ENCODE results near the gene WRNIP1. TPM values are rescaled to one million over a fixed set of nuclear protein-coding genes. Genes with fewer than 3 reads are reported as not detected.

WRNIP1 gene
- total and polyA plus RNA-seq, 9 of the 15 experiments (the other 6 are each of a cell fraction or from before 2014, with no cell fraction given), result 13.2 to 63.6 (median 48.6) TPM

- ChIA-PET POLR2A (interaction anchor here (0.6 to 2.8 kb wide), 8 partner anchors 8 to 784 kb away, joined by 3 to 12 read pairs (median 4); partner anchors contain the start of gene SERPINB1), CTCF (ENCODE audit: low intra/inter-chr PET ratio) (no interaction called here)
- H3K9me1 ChIP-seq (ENCODE audit: control insufficient read depth, insufficient read depth, low read length), result no peaks in the 10 kb centered on the region
- FAIRE-seq (no peak), DNase-seq (ENCODE audit: extremely low read depth in 1 of 4, low spot score in 3 of 4) (peak in 1 of 4 experiments; percentile 30), ATAC-seq (peak; percentile 37)
- no peak overlapping the region for H3K27ac ChIP-seq (ENCODE audit: extremely low read depth, low read depth, low read length)
- H3K4me1 ChIP-seq (replicated peaks in 1 of 2; ENCODE audit: control insufficient read depth in 2 of 2, insufficient read depth in 2 of 2, low read length in 2 of 2), result peaks cover 13 to 16% of the 10 kb centered on the region in 2 experiments
- H3K4me3 ChIP-seq, result no peak overlapping the region
- H3K27me3 ChIP-seq (ENCODE audit: control insufficient read depth in 2 of 2, insufficient read depth in 2 of 2, low read length in 2 of 2), result no peaks in the 10 kb centered on the region
- peak overlapping the region in 1 of 2 experiments; percentile 11; a peak in 2 of 4 replicates for H3K9ac ChIP-seq (ENCODE audit: insufficient read depth in 1 of 2, low read depth in 2 of 2, low read length in 2 of 2)
- H3K9me3 ChIP-seq (replicated peaks; ENCODE audit: control insufficient read depth, insufficient read depth, low read depth, low read length), result 0 out of 2 replicates have a peak, but pooled peaks cover 4% of the 10 kb centered on the region
- H2AFZ ChIP-seq (ENCODE audit: low read depth, low read length), result peak overlapping the region; percentile 57; the same call in 1 of the 2 replicates
- in situ Hi-C loops (cut with MboI) (no loop called here), intact Hi-C loops (cut with micrococcal nuclease) (no loop called here)
- WGBS (ENCODE audit: insufficient coverage, low coverage, missing lambda C conversion rate), result 27% methylated on average over 2 of the region's 3 CpGs
- no TSS peak for BruUV-seq (replicated peaks)
- no peaks in the 10 kb centered on the region for H4K20me1 ChIP-seq (replicated peaks; ENCODE audit: control insufficient read depth, insufficient read depth, low read length)
- H3K36me3 ChIP-seq (ENCODE audit: control insufficient read depth, insufficient read depth, low read length), result no peaks in the 10 kb centered on the region
- H3K79me2 ChIP-seq (ENCODE audit: control insufficient read depth, insufficient read depth, low read length), result no peaks in the 10 kb centered on the region
- no peak overlapping the region for H3K4me2 ChIP-seq (ENCODE audit: insufficient read depth, low read length)
- TF ChIP-seq RBM34 (IDR thresholded peaks at IDR 0.05; ENCODE audit: borderline replicate concordance, insufficient read depth, low read length), result no peak
- TF ChIP-seq HBP1 (CRISPR knock-in tag; IDR thresholded peaks at IDR 0.05), result no peak
- peak in 1 of 2 experiments; percentile 21 for TF ChIP-seq E2F6 (IDR thresholded peaks at IDR 0.05; ENCODE audit: borderline replicate concordance in 1 of 2, extremely low read depth in 1 of 2, insufficient read depth in 1 of 2, insufficient read length in 1 of 2, low read depth in 1 of 2, low read length in 1 of 2, poor library complexity in 1 of 2, severe bottlenecking in 1 of 2)
- TF ChIP-seq EGR1 (conservative IDR thresholded peaks at IDR 0.05), result peak; percentile 46; the same call in 1 of the 2 replicates
- TF ChIP-seq L3MBTL2 (IDR thresholded peaks at IDR 0.05), result peak; percentile 58
- TF ChIP-seq ZFP91 (CRISPR knock-in tag; IDR thresholded peaks at IDR 0.05), result peak; percentile 75; the same call in 1 of the 2 replicates
Observed at GRCh38 chr6:2797564-2798031, 32.4 kb downstream of the WRNIP1 start.
